Upper lobe of left lung (tissue), 4 donors: ENCODE data around the gene HAVCR1.

ENCODE experiments used
- EP300 ChIP-seq, 4 donors: sonication (generic); formaldehyde crosslinking; IDR thresholded peaks; one replicate each; pipeline ENCODE4 v1.5.1; 2017; ENCODE audit warnings: antibody characterized with exemption in 4 of 4, control low read depth in 2 of 4
- POLR2A ChIP-seq, 4 donors: fragments of 450-650 bp; IDR thresholded peaks; one replicate each; pipeline ENCODE4 v1.5.1; 2016 to 2017; ENCODE audit warnings: antibody characterized with exemption in 4 of 4, mild to moderate bottlenecking in 2 of 4
- POLR2AphosphoS5 ChIP-seq, 2 donors: sonication (generic); formaldehyde crosslinking; IDR thresholded peaks; one replicate each; pipeline ENCODE4 v1.5.1; 2017; ENCODE audit warnings: antibody characterized with exemption in 2 of 2

- TF ChIP-seq POLR2AphosphoS5 (IDR thresholded peaks at IDR 0.05) (no peak), POLR2A (IDR thresholded peaks at IDR 0.05) (no peak), EP300 (IDR thresholded peaks at IDR 0.05) (no peak)
Measured at GRCh38 chr5:157059093-157059539, at the start of gene HAVCR1.
